ENCODE results near the gene KSR1.

Gene KSR1

DNA sequence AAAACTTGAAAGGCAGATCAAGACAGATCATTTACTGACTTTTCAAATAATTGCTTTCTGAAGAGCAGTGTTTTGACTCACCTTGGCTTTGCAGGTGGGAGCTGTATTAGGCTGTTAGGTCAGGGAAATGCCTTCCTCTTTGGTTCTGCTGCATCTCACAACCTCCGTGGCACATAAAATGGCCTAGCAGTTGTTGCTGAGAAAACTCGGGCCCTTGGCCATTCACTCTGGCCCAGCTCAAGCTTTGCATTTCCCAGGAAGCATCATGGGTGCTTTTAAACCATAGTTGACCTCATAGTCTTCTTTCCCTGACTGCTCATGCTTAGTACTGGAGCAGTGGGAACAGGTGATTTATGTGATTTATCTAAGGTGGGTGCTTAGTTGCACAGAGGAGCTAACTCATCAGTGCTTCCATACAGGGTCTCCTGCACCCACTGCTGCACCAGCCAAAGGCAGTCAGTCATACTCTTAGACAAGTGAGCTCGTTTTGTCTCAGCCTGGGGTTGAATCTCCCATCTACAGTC, 83.6 kb downstream of the KSR1 start:
- no peak for DNase-seq

DNA sequence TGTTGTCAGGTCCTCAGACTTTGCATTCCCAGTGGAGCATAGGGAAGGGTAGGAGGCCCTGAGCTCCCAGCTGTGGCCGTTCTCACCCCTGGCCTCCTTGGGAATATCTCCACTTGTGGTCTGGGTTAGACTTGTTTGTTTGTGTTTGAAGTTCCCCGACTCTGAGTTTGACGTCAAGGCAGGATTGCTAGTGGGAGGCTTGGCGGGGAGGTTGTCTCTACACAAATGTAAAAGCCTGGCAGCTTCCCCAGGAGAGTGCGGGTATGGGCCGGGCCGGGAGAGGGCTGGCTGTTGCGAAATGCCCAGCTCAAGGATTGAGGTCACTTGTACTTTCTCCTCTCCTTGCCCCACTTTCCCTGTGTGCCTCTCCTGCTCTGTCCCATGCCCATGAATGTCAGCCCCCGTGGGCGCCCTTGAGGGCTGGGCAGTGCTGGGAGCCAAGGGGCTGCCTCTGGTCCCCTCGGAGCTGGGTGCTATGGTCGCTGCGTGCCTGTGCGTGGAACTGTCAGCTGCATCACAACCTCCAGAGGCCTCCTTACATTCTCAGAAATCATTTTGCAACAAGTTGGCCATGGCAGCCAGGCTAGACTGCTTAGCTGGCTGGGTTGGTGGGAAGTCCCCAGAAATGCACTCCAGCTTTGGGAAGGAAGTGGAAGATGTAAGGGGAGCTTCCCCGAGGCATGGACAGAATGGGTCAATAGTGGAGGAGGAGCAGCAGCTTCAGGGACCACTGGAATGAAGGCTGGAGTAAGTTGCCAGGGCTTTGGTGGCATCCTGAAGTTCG, 84.3 kb downstream of the KSR1 start:
- DNase-seq: no peak

DNA sequence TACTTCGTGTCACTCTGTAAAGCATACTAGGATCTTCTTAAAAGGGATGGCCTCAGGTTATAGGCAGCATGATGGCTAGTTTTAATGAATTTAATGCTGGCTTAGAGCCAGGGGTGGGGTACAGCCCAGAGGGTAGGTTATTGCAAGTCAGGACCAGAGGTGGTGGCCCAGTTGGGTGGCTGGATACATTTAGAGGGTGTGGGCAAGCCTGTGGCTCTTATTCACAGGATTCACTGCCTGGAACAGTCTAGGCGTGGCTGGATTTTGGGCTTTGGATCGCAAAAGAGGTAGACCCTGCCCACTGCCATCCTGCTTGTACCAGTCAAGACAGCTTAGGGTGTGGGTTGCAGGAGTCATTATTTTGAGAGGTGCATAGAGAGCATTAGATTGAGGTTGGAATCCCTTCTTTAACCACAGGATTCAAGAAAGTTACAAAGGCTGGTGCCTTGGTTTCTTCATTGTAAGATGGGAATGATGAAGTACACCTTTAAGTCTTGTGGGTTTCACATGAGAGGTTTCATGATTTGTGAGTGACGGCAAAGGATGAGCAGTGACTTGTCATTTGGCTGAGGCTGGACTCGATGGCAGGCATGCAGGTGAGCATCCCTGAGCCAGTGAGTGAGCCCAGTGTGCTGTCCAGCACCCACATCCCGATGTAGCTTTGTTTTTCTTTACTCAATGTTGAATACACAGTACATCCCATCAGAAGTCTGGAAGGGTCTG, 85.2 kb downstream of the KSR1 start:
- no peak for DNase-seq

DNA sequence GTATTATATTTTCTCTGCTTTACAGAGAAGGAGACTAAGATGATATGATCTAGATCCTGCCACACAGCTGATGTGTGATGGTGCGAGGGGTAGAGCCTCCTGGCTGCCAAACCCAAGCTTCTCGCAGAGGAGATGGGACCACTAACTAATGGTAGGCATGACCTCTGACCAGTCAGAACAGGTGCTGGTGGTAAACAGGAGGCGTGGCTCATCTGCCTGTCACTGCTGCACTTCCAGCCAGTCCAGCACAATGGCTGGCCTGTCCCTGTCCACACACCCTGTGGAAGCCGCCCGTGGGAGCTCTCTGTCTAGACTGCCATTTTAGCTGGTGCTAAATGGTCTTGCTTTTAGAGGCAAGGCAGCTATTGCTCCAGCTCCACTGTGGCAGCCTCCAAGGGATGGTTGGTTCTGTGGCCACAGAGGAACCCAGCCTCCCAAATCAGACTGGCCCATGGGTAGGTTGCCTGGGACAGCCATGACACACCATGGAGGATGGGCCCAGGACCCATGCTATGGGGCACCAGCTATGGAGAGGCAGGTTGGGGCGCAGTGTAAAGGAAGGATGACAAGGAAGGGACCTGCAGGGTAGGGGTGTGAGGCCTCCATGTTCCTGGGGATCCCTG, 86.7 kb downstream of the KSR1 start:
- DNase-seq: no peak

DNA sequence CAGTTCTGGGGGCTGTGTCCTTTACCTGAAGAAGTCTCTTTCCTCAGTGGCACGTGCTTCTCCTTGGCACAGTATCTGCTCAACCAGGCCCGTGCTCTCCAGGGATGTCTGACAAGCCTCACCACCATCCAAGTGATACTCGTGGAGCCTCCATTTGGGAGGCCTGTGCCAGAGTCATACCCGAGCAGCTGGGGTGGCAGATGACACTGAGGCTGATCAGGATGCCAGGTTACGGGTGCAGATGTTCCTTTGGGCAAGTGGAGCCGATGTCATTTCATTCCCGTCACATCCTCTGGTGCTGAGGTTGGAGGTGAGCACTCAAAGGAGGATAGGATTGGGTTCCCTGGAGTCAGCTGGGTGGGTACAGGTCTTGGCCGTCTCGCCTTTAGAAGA, 87.2 kb downstream of the KSR1 start:
- DNase-seq: no peak

DNA sequence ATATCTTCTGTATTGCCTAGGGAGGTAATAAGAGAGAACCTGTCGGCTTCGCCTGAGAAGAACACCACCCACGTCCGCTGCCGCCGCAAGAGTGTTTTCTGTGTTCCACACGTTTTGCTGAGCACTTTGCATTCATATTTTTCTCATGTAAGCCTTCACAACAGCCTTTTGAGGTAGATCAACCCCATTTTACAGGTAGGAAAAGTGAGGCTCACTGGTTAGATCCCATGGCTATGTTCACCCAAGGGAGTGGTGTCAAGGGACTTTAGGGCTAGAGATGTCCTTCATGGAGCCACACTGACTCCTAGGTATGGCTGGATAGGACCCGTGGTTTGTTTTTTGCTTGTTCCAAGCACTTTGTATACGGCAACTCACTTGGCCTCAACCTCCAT, 87.7 kb downstream of the KSR1 start:
- DNase-seq: no peak

GRCh38 chr17:27544350-27545131, 88.3 kb downstream of the KSR1 start:
- peak; percentile 19 for DNase-seq

DNA sequence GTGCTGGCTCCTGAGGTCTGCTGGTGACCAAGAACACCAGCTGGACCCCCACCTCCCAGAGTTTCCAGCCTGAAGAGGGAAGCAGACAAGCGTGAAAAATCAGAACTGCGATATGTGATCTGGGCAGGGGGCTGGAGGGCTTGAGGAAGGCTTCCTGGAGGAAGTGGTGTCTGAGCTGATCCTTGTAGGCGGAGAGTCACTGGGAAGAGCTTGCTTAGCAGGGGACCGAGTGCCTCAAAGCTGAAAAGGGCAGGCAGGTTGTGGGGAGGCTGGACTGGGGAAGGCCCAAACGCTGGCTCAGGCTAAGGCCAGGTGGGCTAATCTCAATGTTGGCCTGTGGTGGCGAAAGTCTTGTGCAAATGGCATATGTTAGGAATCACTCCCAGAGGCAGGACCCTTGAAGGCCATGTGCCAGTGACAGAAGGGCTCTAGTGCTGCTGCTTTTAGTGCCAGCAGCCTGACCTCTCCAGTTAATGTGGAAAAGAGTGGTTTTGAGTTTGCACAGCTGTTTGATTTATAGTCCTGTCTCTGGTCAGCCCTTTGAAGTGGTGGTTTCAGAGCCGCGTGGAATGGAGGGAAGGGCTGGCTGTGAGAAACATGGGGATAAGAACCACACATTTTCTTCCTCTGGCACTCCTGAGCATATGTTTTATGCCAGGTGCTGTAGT, 89.4 kb downstream of the KSR1 start:
- DNase-seq: no peak

- no peak for DNase-seq
Observed at GRCh38 chr17:27546624-27547300, 90.5 kb downstream of the KSR1 start.

DNA sequence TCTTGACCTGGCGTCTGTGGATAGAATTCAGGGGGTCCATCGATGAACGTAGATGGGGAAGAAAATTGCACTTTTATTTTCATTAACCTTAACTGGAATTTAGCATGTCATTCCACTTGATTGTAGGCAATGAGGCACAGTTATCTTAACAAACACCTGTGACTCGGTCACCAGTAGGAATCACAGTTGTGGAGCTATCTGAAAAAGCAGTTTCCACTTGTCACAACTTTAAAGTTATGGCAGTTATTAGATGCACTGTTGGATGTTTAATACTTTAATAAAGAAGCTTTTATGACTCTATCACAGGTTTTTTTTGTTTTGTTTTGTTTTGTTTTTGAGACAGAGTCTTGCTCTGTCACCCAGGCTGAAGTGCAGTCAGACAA, 91.0 kb downstream of the KSR1 start:
- no peak for DNase-seq

GRCh38 chr17:27548369-27548768, 92.1 kb downstream of the KSR1 start:
- no peak for DNase-seq

GRCh38 chr17:27549251-27549893, 93.1 kb downstream of the KSR1 start:
- no peak for DNase-seq

DNA sequence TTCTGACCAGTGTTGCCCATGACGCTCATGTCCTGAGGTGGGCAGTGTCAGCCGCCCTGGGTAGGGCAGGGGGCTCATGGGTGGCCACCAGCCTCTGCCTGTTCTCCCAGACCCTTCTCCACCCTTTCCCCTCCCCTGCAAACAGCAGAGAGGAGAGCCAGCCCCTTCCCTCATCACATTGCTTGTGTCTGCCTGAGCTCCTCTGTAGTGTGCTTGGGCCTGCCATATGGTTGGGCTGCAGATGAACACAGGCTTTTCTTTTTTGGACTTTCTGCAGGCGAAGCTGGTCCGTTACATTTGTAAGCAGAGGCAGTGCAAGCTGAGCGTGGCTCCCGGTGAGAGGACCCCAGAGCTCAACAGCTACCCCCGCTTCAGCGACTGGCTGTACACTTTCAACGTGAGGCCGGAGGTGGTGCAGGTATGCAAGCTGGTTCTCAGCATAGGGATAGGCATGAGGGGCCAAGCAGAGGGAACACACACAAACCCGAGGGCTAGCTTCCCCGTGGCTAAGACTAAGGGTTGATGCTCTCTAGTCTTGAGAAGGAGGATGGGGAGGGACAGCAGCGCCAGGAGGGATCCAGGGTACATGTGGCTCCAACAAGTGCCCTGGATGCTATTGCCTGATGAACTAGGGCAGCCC, 94.2 kb downstream of the KSR1 start:
- no peak for DNase-seq

DNA sequence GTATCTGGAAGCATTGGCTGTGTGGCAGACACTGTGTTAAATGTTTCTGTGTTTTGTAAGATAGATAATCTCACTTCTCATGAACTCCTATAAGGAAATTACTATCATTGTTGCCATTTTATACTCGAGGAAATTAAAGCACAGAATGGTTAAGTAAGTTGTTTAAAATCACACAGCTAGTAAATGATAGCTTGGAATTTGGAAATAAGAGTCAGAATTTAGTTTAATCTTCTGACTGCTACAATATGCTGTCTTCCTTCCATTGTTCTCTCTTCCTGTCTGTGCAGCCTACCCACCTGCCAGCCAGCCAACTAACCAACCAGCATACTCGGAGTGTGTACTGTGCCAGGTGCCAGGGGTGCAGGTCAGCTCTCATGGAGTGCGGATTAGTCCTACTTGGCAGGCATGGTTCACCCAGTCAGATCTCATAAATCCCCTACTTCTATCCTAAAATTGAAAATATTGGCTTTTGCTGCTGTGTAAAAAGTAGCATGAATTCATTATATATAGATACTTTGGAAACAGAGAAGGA, 94.8 kb downstream of the KSR1 start:
- DNase-seq: no peak

GRCh38 chr17:27551701-27552248, 95.5 kb downstream of the KSR1 start:
- no peak for DNase-seq

DNA sequence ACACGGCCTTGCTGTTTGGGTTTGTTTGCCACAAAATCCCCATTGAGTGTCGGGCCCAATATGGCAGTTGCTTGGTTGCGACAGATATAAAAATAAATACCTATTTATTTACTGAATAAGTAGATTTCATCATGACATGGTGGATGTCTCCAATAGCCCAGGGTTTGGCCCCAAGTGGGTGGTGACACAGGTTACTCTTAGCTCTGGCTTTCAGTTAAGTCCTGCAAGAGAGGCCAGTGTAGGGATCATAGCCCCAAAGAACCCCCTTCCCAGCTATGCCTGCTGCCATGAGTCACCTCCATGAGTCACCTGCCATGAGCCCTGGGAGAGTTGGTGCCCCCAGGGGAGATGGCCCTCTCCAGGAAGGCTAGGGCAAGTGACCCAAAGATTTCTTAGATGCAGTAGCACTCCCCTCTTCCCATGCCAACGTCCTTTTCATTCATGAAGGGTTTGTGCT, 96.1 kb downstream of the KSR1 start:
- DNase-seq: no peak

DNA sequence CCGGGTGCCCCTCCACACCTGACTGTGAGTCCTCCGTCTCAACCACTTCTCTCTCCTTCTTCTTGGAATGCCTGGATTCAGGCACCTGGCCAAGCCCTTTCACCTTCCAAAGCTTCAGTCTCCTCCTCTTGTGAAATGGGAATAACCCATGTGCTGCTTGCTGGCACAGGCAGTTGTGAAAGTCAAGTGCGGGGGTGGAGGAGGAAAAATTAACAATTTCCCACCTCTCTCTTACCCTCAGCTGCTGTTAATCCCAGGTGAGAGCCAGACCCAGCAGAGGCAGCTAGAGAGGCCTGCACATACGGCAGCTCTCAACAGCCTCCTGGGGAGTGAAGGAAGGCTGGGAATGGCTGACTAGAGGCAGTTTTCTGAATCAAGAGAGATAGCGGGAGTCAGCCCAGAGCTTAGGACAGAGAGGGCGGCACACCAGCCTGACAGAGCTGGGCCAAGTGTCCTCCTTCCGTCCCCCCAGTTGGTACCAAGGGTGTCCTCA, 96.8 kb downstream of the KSR1 start:
- DNase-seq: no peak

- DNase-seq: no peak
Observed at GRCh38 chr17:27554152-27554551, 97.9 kb downstream of the KSR1 start.

- no peak for DNase-seq
Observed at GRCh38 chr17:27554911-27555310, 98.7 kb downstream of the KSR1 start.

GRCh38 chr17:27555339-27555738, 99.1 kb downstream of the KSR1 start:
- no peak for DNase-seq

Data from CD4-positive, alpha-beta T cell treated with Interleukin-12 subunit alpha and Interleukin-12 subunit beta, for 1 hour (primary cell).